Measurements from ENCODE around the gene TSC2. TPM values are rescaled to one million over a fixed set of nuclear protein-coding genes. Genes with fewer than 3 reads are reported as not detected.

TSC2 gene
- total and polyA plus RNA-seq, 2 donors (not counting 3 experiments of a cell fraction or from before 2014, with no cell fraction given): 87.9 to 144 TPM

DNA sequence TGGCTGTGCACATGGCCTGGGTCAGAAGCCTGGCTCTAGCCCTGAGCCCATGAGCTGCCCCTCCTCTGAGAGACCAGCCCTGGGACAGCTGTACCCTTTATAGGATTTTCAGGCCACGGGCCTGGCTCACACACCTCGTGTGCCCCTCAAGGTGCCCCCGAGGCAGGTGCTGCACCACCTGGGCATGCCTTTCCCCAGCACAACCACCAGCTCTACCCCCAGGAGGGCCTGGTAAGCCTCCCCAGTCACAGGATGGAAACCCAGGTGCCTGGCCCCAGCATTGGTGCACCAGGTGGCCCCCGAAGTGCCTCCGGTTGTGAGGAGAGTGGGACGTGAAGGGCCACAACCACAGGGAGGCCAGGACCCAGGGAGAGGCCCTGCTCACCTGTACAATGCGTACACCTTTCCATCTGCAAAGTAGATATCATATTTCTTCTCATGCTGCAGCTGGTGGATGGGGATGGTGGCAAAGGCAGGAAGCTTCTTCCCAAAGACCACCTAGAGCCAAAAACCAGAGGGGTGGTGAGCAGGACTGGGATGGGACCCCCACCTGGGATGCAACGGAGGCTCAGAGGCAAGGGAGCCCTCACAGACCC lies 44.5 kb upstream of the TSC2 start:
- Histone ChIP-seq H3K4me3 (replicated peaks in 1 of 3; ENCODE audit: insufficient read depth in 1 of 3, low read depth in 1 of 3, low read length in 3 of 3) (no peak overlapping the region), H3K9ac (replicated peaks; ENCODE audit: extremely low read depth, insufficient read depth, low read length) (no peak overlapping the region), H3K79me2 (ENCODE audit: control insufficient read depth, insufficient read depth, low read length) (peaks cover 57% of the 10 kb centered on the region), H4K20me1 (replicated peaks; ENCODE audit: control insufficient read depth, extremely low read depth, insufficient read depth, low read length) (no peaks in the 10 kb centered on the region), H3K27ac (ENCODE audit: insufficient read depth, low read depth, low read length) (no peak overlapping the region), H3K4me2 (ENCODE audit: insufficient read depth, low read length) (no peak overlapping the region), H3K4me1 (ENCODE audit: control insufficient read depth, extremely low read depth, insufficient read depth, low read length) (peaks cover 38% of the 10 kb centered on the region), H3K36me3 (ENCODE audit: control insufficient read depth in 2 of 2, extremely low read depth in 1 of 2, insufficient read depth in 2 of 2, low read length in 2 of 2) (peaks cover 0 to 45% of the 10 kb centered on the region in 2 experiments), H2AFZ (ENCODE audit: low read depth, low read length) (no peak overlapping the region), H3K27me3 (ENCODE audit: control insufficient read depth in 2 of 2, insufficient read depth in 2 of 2, low read length in 2 of 2) (no peaks in the 10 kb centered on the region), H3K9me3 (replicated peaks; ENCODE audit: control insufficient read depth, insufficient read depth, low read length) (no peaks in the 10 kb centered on the region), H3K9me1 (replicated peaks; ENCODE audit: control insufficient read depth, extremely low read depth, insufficient read depth, low read length) (no peaks in the 10 kb centered on the region)
- POLR2A ChIA-PET: interaction anchor here (1.9 kb wide), 1 partner anchor 152 kb away, joined by 21 read pairs; the partner anchor contains the start of gene TRAF7
- intact Hi-C loops (cut with micrococcal nuclease): no loop called here
- TF ChIP-seq, protein P1, sequence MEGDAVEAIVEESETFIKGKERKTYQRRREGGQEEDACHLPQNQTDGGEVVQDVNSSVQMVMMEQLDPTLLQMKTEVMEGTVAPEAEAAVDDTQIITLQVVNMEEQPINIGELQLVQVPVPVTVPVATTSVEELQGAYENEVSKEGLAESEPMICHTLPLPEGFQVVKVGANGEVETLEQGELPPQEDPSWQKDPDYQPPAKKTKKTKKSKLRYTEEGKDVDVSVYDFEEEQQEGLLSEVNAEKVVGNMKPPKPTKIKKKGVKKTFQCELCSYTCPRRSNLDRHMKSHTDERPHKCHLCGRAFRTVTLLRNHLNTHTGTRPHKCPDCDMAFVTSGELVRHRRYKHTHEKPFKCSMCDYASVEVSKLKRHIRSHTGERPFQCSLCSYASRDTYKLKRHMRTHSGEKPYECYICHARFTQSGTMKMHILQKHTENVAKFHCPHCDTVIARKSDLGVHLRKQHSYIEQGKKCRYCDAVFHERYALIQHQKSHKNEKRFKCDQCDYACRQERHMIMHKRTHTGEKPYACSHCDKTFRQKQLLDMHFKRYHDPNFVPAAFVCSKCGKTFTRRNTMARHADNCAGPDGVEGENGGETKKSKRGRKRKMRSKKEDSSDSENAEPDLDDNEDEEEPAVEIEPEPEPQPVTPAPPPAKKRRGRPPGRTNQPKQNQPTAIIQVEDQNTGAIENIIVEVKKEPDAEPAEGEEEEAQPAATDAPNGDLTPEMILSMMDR (IDR thresholded peaks at IDR 0.05; ENCODE audit: extremely low read depth in 1 of 2, insufficient read depth in 1 of 2, low read depth in 1 of 2, low read length in 2 of 2): no peak
- no peak for TF ChIP-seq JUN (IDR thresholded peaks at IDR 0.05; ENCODE audit: borderline replicate concordance, insufficient read depth, insufficient read length, low read depth)
- TF ChIP-seq FOS (IDR thresholded peaks at IDR 0.05; ENCODE audit: borderline replicate concordance, insufficient read depth, low read length): no peak
- TF ChIP-seq, protein P2, sequence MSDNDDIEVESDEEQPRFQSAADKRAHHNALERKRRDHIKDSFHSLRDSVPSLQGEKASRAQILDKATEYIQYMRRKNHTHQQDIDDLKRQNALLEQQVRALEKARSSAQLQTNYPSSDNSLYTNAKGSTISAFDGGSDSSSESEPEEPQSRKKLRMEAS (IDR thresholded peaks at IDR 0.05; ENCODE audit: insufficient read depth, insufficient read length): no peak
- no peak for TF ChIP-seq POLR2AphosphoS5 (IDR thresholded peaks at IDR 0.05; ENCODE audit: insufficient read depth, low read depth, low read length)
- no peak for TF ChIP-seq POLR2A (IDR thresholded peaks at IDR 0.05; ENCODE audit: low read depth, low read length)
- TF ChIP-seq GATA2 (IDR thresholded peaks at IDR 0.05; ENCODE audit: insufficient read depth, insufficient read length, low read depth, low read length): no peak
- TF ChIP-seq MYC (IDR thresholded peaks at IDR 0.05; ENCODE audit: low read depth, low read length): no peak
- no peak for TF ChIP-seq EZH2 (IDR thresholded peaks at IDR 0.05; ENCODE audit: borderline replicate concordance, low read depth, low read length, severe bottlenecking)
- FAIRE-seq (no peak), DNase-seq (ENCODE audit: low read depth, low spot score) (no peak)
- dilution Hi-C loops (cut with MboI; ENCODE audit: extremely low pct_ligation_motif_present, low sequenced_read_pairs): no loop called here
- no TSS peak for BruUV-seq (replicated peaks)
- CTCF ChIA-PET: interaction anchor here (0.7 to 4.0 kb wide), 17 partner anchors 11 to 248 kb away, joined by 3 to 85 read pairs (median 5); partner anchors contain the start of genes ECI1, GFER, NTHL1 and TRAF7

Data from endothelial cell of umbilical vein (primary cell).